ENCODE measurements around the gene CCDC97. TPM values are rescaled to one million over a fixed set of nuclear protein-coding genes. Genes with fewer than 3 reads are reported as not detected.
"Not testable (repeated sequence)": the region's sequence is repeated elsewhere in the genome, so short reads cannot be mapped to it uniquely, and the experiment has no call there.

CCDC97 gene
- total RNA-seq, 1 experiment from 2014 or later: 12.3 TPM

DNA sequence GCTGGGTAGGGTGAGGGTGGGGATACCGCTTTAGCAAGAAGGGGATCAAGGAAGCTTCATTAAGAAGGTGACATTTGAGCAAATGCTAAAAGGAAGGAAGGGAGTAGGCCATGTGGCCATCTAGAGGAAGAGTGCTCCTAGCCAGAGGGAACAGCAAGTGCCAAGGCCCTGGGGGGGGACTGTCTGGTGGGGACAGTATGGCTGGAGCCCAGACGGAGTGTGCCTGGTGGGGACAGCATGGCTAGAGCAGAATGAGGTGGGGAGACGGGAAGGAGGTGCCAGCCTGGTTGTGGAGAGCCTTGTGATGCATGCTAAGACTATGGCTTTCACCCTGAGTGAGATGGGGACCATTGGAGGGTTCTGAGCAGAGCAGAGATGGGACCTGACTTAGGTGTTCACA lies 45.8 kb downstream of the CCDC97 start:
- in situ Hi-C loops (cut with HindIII; ENCODE audit: low sequenced_read_pairs): no loop called here
- no peak for DNase-seq (ENCODE audit: low spot score)

DNA sequence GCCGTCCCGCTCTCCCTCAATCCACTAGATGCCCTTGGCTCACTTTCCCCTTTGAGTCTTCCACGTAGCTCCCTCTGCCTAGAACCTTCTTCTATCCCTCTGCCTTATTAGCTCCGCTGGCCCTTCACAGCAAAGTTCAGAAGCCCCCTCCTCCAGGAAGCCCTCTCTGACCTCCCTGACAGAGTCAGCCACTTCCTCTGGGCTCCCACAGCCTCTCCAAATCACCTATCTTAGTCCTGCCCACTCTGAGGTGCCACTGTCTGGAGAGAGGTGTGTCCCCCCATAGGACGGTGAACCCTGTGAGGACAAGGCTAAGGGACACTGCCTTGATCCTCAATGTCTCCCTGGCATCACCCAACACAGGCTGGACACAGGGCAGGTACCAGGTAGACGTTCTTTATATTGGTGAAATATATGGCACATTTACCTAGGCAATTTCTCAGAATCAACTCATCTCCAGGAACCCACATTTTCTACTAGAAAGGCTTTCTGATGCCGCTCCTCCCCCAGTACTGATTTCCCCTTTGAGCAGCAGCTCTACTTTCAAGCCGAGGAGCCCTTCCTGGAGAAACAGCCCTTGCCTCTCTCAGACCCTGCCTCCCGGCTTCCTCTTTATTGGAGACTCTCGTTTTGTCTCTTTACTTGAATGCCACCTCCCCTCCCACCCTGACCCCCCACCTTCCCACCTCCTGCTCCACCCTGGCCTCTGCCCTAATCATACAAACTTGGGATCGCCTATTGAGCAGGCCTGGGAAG lies 47.2 kb downstream of the CCDC97 start:
- no peak for DNase-seq (ENCODE audit: low spot score)

DNA sequence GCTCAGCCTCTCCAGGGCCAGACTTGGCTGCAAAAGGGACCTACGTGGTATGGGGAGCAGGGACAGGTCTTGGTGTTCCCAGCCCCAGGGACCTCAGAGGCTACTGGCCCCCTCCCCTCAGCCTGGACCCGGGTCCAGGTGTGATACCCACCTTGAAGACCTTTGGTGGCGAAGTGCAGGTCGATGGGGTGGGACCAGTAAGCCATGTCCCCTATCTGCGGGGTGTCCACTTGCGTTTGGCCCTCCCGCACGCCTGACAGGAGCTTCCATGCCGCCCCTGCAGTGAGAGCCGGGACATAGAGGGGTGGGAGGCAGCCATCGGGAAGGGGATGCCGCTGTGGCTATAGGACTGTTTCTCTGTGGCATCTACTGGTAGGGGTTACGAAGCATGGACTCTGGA lies 47.8 kb downstream of the CCDC97 start:
- in situ Hi-C loops (cut with HindIII; ENCODE audit: low sequenced_read_pairs): no loop called here
- no peak for DNase-seq (ENCODE audit: low spot score)

More for the DNA sequence above, 47.2 kb downstream of the CCDC97 start:
- in situ Hi-C loops (cut with HindIII; ENCODE audit: low sequenced_read_pairs): no loop called here

DNA sequence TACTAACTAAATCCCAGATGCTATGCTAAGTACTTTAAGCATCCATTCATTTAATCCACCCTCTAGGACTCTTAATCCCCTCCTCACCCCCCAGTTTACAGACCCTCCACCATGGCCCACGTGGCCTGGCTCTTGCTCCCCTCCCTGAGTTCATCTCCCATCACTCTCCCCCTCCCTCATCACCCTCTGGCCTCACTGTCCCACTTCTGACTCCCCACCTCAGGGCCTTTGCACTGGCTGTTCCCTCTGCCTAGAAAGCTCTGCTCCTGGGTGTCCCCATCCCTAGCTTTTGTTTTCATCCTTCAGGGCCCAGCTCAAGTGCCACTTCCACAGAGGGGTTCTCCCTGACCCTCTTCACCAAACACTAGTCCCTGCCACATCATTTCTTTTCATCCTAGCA lies 49.8 kb downstream of the CCDC97 start:
- in situ Hi-C loops (cut with HindIII; ENCODE audit: low sequenced_read_pairs): no loop called here
- DNase-seq (ENCODE audit: low spot score): no peak

DNA sequence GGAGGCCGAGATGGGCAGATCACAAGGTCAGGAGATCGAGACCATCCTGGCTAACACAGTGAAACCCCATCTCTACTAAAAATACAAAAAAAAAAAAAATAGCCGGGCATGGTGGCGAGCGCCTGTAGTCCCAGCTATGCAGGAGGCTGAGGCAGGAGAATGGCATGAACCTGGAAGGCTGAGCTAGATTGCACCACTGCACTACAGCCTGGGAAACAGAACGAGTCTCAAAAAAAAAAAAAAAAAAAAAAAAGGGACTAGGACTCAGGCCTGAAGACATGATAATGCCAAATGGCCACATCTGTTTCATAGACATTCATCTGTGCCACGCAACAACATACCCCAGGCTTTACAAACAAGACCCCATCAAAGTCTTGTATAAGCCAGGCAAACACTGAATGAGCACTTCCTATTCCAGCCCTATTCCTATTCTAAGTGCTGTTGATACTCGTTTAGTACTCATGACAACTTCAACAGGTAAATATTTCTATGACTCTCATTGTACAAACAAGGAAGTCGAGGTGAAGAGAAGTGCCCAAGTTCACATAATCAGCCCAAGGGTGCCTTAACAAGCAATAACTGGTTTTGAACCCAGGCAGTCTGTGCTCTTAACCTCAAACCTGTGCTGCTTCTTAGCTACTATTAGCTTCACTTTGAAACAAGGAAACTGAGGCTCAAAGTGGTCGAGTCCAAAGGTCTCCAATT lies 52.3 kb downstream of the CCDC97 start:
- no peak for DNase-seq (ENCODE audit: low spot score)
- in situ Hi-C loops (cut with HindIII; ENCODE audit: low sequenced_read_pairs): no loop called here

DNA sequence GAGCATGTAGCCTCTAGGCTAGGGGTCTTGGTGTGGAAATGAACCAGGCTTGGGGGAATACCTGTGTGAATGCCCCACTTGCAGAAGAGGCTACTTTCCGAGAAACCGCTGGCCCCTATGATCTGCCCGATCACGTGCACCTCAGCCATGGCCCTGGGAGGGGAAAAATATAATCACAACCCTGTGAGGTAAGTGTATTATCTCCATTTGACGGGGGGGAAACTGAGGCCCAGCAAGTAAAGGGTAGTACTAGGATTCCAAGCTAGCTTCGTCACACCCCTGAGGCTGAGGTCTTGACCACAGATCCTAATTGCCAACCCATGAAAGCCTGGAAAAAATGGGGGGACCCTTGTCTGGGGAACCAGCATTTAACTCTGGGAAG lies 53.4 kb downstream of the CCDC97 start:
- in situ Hi-C loops (cut with HindIII; ENCODE audit: low sequenced_read_pairs): no loop called here
- DNase-seq (ENCODE audit: low spot score): no peak

DNA sequence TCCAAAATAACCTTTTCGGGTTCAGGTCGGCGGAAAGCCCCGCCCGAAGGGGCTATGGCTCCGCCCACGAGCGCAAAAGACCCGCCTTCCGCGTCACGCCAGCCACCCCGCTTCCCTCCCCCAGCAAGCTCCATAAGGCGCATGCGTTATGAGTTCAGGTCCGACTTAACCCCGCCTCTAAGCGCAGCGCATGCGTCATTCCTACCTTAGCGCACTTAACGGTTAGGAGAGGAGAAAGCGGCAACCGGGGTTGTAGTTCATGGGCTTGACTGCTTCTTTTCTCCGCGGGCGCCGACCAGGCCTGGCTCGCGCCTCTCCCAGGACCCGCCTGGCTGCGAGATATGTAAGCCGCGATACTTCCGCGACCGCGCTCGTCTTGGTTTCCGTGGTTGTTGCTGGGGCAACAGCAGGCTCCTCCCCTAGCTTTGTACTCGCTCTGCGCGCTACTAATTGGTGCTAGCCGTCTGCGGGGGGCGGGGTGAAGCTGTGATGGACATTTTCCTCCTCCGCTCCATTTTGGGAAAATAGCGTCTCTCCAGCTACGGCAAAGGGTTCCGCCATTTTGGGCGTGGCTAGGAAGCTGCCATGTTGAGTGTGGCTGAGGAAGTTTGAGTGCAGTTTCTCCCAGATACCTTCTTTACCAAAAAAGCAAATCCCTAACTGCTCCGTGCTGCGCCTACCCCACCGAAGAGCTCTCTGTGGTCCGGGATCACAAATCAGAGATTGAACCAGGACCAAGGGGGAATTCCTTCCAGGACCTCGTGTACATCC lies 54.0 kb downstream of the CCDC97 start, which contains the start of gene B9D2:
TSS of gene B9D2 (minus strand) at position 397 of the 771 bp plus-strand sequence. CDS start 630 bp downstream, outside the sequence.
- in situ Hi-C loops (cut with HindIII; ENCODE audit: low sequenced_read_pairs): no loop called here
- peak; percentile 99 for DNase-seq (ENCODE audit: low spot score)

DNA sequence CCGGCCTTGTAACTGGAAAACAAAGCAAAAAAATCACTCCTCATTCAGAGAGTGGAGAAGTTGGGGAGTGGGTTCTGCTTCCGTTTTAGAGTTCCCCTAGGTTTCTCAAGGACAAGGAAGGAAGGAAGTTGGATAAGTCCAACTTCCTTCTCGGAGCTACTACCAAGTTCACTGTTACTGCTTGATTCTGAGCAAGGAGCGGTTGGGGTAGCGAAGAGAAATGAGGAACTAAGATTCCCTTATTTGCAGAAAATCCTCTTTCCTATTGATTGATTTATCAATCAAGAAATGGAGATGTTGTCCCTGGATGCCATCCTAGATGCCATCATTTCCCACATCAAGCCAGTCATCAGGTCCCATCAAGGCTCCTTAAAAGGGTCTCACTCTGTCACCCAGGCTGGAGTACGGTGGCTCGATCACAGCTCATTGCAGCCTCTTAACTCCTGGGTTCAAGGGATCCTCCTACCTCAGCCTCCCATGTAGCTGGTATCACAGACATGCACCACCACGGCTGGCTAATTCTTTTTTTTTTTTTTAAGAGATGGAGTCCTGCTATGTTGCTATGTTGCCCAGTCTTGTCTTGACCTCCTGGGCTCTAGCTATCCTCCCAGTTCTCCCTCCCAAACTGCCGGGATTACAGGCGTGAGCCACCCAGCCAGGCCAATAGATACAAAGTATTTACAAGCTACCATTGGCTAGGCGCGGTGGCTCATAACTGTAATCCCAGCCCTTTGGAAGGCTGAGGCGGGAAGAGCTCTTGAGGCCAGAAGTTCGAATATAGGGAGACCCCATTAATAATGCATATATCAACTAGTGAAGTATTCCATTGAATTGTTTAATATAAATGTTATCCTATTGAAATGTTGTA lies 54.8 kb downstream of the CCDC97 start:
- DNase-seq (ENCODE audit: low spot score): no peak
- in situ Hi-C loops (cut with HindIII; ENCODE audit: low sequenced_read_pairs): no loop called here

DNA sequence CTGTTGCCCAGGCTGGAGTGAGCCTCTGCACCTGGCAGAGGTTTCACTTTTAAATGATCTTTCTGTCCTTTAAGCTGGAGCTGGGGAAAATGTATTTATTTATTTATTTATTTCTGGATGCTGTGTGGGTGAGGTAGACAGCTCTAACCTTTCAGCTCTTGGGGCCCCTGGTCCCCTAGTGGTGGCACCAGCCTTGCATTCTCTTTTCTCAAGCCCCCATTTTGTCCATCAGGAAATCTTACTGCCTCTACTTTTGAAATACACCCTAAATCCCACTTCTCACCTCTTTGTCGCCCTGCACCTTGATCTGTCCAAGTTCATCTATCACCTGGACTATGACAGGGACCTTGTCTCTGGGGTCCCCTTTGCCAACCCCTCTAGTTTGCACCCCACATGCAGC lies 56.1 kb downstream of the CCDC97 start:
- no peak for DNase-seq (ENCODE audit: low spot score)
- in situ Hi-C loops (cut with HindIII; ENCODE audit: low sequenced_read_pairs): no loop called here

DNA sequence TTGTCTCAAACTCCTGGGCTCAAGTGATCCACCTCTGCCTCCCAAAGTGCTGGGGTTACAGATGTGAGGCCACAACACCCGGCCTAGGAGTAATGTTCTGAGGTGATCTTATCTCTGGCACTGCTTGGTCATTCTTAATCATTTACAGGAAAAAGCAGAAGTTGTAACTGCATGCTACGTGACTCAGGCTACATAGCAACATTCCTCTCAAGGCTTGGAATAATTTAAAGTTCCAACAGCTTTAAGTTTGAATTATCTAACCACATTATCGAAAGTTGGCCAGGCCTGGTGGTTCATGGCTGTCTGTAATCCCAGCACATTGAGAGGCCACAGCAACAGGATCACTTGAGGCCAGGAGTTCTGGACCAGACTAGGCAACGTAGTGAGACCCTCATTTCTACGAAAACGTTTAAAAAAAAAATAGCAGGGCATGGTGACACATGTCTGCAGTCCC lies 57.9 kb downstream of the CCDC97 start:
- no peak for DNase-seq (ENCODE audit: low spot score)
- in situ Hi-C loops (cut with HindIII; ENCODE audit: low sequenced_read_pairs): no loop called here

DNA sequence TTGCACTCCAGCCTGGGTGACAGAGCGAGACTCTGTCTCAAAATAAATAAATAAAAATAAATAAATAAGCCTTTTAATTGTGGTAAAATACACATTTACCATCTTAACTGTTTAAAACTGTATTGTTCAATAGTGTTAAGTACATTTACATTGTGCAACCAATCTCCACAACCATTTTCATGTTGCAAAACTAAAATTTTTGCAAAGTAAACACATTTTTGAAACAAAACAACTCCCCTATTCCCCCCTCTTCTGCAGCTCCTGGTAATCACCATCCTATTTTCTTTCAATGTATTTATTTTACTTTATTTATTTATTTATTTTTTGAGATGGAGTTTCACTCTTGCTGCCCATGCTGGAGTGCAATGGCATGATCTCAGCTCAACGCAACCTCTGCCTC lies 59.8 kb downstream of the CCDC97 start:
- in situ Hi-C loops (cut with HindIII; ENCODE audit: low sequenced_read_pairs): no loop called here
- no peak for DNase-seq (ENCODE audit: low spot score)

DNA sequence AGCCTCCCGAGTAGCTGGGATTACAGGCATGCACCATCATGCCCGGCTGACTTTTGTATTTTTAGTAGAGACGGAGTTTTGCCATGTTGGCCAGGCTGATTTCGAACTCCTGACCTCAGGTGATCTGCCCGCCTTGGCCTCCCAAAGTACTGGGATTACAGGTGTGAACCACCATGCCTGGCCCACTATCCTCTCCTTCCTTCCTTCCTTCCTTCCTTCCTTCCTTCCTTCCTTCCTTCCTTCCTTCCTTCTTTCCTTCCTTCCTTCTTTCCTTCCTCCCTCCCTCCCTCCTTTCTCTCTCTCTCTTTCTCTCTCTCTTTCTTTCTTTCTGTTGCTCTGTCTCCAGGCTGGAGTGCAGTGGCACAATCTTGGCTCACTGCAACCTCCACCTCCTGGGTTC lies 61.1 kb downstream of the CCDC97 start:
- in situ Hi-C loops (cut with HindIII; ENCODE audit: low sequenced_read_pairs): not testable (repeated sequence)

DNA sequence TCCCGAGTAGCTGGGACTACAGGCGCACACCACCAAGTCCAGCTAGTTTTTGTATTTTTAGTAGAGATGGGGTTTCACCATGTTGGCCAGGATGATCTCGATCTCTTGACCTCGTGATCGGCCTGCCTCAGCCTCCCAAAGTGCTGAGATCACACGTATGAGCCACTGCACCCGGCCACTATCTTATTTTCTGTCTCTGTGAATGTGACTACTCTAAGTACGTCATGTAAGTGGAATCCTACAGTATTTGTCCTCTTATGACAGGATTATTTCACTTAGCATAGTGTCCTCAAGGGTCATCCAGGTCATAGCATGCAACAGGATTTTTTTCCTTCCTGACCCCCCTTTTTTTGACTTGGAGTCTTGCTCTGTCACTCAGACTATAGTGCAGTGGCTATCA lies 61.6 kb downstream of the CCDC97 start:
- DNase-seq (ENCODE audit: low spot score): no peak
- in situ Hi-C loops (cut with HindIII; ENCODE audit: low sequenced_read_pairs): no loop called here

More for the DNA sequence above, 61.1 kb downstream of the CCDC97 start:
- not testable (repeated sequence) for DNase-seq (ENCODE audit: low spot score)

DNA sequence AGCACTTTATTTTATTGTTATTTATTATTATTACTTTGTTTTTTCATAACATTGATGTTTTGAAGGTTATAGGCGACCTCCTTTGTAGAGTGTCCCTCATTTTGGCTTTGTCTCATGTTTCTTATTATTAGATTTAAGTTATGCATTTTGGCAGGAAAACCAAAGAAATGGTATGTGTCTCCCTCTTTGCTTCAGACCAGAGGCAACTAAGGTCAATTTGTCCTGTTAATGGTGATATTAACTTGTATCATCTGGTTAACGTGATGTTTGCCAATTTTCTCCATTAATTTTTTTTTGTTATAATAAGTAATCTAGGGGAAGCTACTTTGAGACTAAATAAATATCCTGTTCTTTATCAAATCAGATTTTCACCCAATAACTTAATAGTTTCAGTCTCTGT lies 62.5 kb downstream of the CCDC97 start:
- in situ Hi-C loops (cut with HindIII; ENCODE audit: low sequenced_read_pairs): no loop called here
- DNase-seq (ENCODE audit: low spot score): no peak

DNA sequence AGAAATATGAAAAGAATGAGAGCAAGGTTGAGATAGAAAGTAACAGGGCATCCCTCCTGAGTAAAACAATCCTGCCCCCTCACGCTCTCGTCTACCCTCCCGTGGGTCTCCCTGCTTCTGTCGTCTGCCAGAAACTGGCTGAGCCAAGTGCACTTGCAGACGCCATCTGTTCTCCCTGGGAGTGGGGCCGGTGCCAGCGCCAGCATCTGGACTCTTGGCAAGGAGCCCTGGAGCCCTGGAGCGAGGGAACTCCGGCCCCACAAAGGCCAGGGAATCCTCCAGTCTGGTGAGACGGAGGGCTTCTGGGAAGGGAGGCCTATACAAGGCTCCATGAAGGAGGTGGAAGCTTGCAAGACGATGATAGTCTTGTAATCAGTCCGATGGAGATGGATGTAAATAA lies 64.0 kb downstream of the CCDC97 start:
- peak; percentile 80 for DNase-seq (ENCODE audit: low spot score)
- in situ Hi-C loops (cut with HindIII; ENCODE audit: low sequenced_read_pairs): no loop called here
